ENCODE data around the gene CADM1. TPM values are rescaled to one million over a fixed set of nuclear protein-coding genes. Genes with fewer than 3 reads are reported as not detected.

Gene CADM1
- total RNA-seq, 1 experiment from 2014 or later = 0.79 TPM

DNA sequence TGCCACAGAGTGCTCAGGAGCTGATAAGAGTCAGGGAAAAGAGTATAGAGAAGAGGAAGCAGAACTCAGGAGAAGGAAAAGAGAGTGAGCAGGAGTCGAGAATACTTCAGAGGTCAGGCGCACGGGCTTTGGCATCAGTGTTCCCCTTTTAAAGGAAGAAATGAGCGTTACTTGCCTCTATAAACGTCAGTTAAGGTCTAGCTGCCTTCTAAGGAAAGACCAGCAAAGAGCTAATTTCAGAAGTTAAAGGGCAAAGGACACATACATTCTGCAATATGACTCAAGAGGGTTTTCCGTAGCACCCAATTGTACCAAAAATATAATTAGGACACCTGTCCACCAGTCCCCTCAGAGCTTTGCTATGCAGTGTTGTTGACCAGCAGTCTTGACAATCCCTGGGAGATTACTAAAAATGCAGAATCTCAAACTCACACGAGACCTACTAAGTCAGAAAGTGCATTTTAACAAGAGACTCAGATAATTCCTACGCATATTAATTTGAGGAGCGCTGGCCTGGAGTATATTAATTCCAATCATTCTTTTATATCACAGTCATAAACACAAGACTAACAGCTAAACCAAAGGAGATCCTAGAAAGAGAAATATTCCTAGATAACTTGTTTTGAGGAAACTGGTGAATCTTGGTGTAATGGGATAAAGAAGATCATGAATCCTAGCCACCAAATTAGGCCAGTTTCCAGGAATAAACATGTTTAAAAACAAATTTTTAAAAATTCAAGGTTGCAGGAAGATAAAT, 249.0 kb downstream of the CADM1 start:
- no peaks in the 10 kb centered on the region for H4K20me1 ChIP-seq (ENCODE audit: insufficient read depth)
- no peaks in the 10 kb centered on the region for H3K9me2 ChIP-seq (ENCODE audit: insufficient read depth)
- no peak overlapping the region for H3K27ac ChIP-seq (ENCODE audit: low read depth, low read length)
- H3K4me2 ChIP-seq (ENCODE audit: low read length) = no peak overlapping the region
- H3K9ac ChIP-seq (ENCODE audit: low read length) = no peak overlapping the region
- TF ChIP-seq REST (IDR thresholded peaks at IDR 0.05; ENCODE audit: low read depth) (no peak), ELF1 (IDR thresholded peaks at IDR 0.05; ENCODE audit: borderline replicate concordance, low read depth) (no peak), ZNF274 (IDR thresholded peaks at IDR 0.05; ENCODE audit: low read depth, low read length) (no peak), POLR2AphosphoS5 (IDR thresholded peaks at IDR 0.05; ENCODE audit: low read depth, low read length) (no peak), FOSL1 (IDR thresholded peaks at IDR 0.05; ENCODE audit: low read depth) (no peak), CBX3 (IDR thresholded peaks at IDR 0.05; ENCODE audit: low read depth) (no peak), JUND (IDR thresholded peaks at IDR 0.05) (no peak)
- intact Hi-C loops (cut with micrococcal nuclease) = no loop called here
- H3K79me2 ChIP-seq (ENCODE audit: insufficient read depth, low read length) = no peaks in the 10 kb centered on the region
- DNase-seq (ENCODE audit: low read depth, low spot score) (no peak), ATAC-seq (no peak)
- H2AFZ ChIP-seq (ENCODE audit: low read depth, low read length, poor library complexity, severe bottlenecking) = no peak overlapping the region
- ChIA-PET CTCF (no interaction called here), RAD21 (ENCODE audit: low non-redundant PET in 1 of 2, low total read pairs in 2 of 2, uncharacterized antibody in 2 of 2, unreplicated experiment in 2 of 2) (no interaction called here), POLR2A (no interaction called here)
- H3K27me3 ChIP-seq (ENCODE audit: insufficient read depth, low read length) = no peaks in the 10 kb centered on the region
- H3K36me3 ChIP-seq (ENCODE audit: control insufficient read depth in 1 of 2, insufficient read depth in 2 of 2, low read length in 2 of 2) = no peaks in the 10 kb centered on the region
- peaks cover 5 to 11% of the 10 kb centered on the region in 2 experiments; a peak in 2 of 4 replicates for H3K9me3 ChIP-seq (ENCODE audit: control insufficient read depth in 1 of 2, insufficient read depth in 1 of 2, low read depth in 1 of 2, low read length in 2 of 2)
- no peaks in the 10 kb centered on the region for H3K4me1 ChIP-seq (ENCODE audit: control insufficient read depth in 1 of 2, insufficient read depth in 2 of 2, low read length in 2 of 2)
- BruUV-seq (replicated peaks) = no TSS peak
- no peak overlapping the region for H3K4me3 ChIP-seq (replicated peaks in 1 of 2; ENCODE audit: low read depth in 1 of 2, low read length in 2 of 2)

Measured in HCT116 (cell line).